ENCODE measurements around the gene TBL1X. TPM values are rescaled to one million over a fixed set of nuclear protein-coding genes. Genes with fewer than 3 reads are reported as not detected.

Gene TBL1X
- total and polyA plus RNA-seq, 2 of the 4 experiments (the other 2 are of a cell fraction), result 16.2 to 20.8 TPM

- no peak overlapping the region for H3K4ac ChIP-seq (ENCODE audit: low read depth, low read length)
- no peak overlapping the region for H2BK5ac ChIP-seq (ENCODE audit: low read depth, low read length, poor library complexity, severe bottlenecking)
- H3K27ac ChIP-seq (ENCODE audit: insufficient read depth, low read length), result no peak overlapping the region
- H3K36me3 ChIP-seq (ENCODE audit: control insufficient read depth, insufficient read depth, low read length), result no peaks in the 10 kb centered on the region
- intact Hi-C loops (cut with micrococcal nuclease), result no loop called here
- ChIA-PET CTCF (no interaction called here), POLR2A (ENCODE audit: unreplicated experiment) (no interaction called here)
- no peak overlapping the region for H3K18ac ChIP-seq (ENCODE audit: low read depth, low read length)
- H3K9me3 ChIP-seq (ENCODE audit: control insufficient read depth, insufficient read depth, low read length), result no peaks in the 10 kb centered on the region; the same call in 1 of the 2 replicates
- BruUV-seq (replicated peaks), result no TSS peak
- ATAC-seq (ENCODE audit: low read depth) (no peak), DNase-seq (no peak)
- H4K91ac ChIP-seq (ENCODE audit: insufficient read depth, low read depth, low read length), result no peak overlapping the region
- dilution Hi-C loops (cut with HindIII; ENCODE audit: low sequenced_read_pairs, unreplicated experiment), result no loop called here
- no peak overlapping the region for H2AK5ac ChIP-seq (ENCODE audit: low read depth, low read length)
- no peak overlapping the region for H2AK9ac ChIP-seq (replicated peaks; ENCODE audit: low read depth, low read length, poor library complexity)
- H2BK120ac ChIP-seq (ENCODE audit: low read depth, low read length), result no peak overlapping the region
- no peaks in the 10 kb centered on the region for H3K27me3 ChIP-seq (ENCODE audit: control insufficient read depth, insufficient read depth, low read length)
- H3K79me1 ChIP-seq (ENCODE audit: low read depth in 1 of 2, low read length in 2 of 2), result peaks cover 22 to 44% of the 10 kb centered on the region in 2 experiments
- TF ChIP-seq RCOR1 (IDR thresholded peaks at IDR 0.05; ENCODE audit: insufficient replicate concordance, low read length) (no peak), BHLHE40 (IDR thresholded peaks at IDR 0.05; ENCODE audit: low read depth, low read length) (no peak), RFX5 (IDR thresholded peaks at IDR 0.05; ENCODE audit: low read depth, low read length) (no peak), FOS (IDR thresholded peaks at IDR 0.05; ENCODE audit: low read depth, low read length) (no peak), NFE2L2 (IDR thresholded peaks at IDR 0.05; ENCODE audit: low read depth, low read length) (no peak), MAZ (IDR thresholded peaks at IDR 0.05; ENCODE audit: borderline replicate concordance, low read depth, low read length) (no peak), MAFK (IDR thresholded peaks at IDR 0.05; ENCODE audit: low read depth, low read length) (no peak), ELK1 (IDR thresholded peaks at IDR 0.05; ENCODE audit: borderline replicate concordance, low read depth, low read length) (no peak), CHD1 (IDR thresholded peaks at IDR 0.05; ENCODE audit: low read depth, low read length) (no peak), RAD21 (IDR thresholded peaks at IDR 0.05; ENCODE audit: low read length) (no peak), SMC3 (IDR thresholded peaks at IDR 0.05; ENCODE audit: low read depth, low read length) (no peak), CEBPB (IDR thresholded peaks at IDR 0.05; ENCODE audit: low read depth, low read length) (no peak), MXI1 (IDR thresholded peaks at IDR 0.05; ENCODE audit: borderline replicate concordance, low read depth, low read length) (no peak), USF2 (IDR thresholded peaks at IDR 0.05; ENCODE audit: low read depth, low read length) (no peak), POLR2A (IDR thresholded peaks at IDR 0.05; ENCODE audit: low read depth, low read length) (no peak)
- TF ChIP-seq, protein P1, sequence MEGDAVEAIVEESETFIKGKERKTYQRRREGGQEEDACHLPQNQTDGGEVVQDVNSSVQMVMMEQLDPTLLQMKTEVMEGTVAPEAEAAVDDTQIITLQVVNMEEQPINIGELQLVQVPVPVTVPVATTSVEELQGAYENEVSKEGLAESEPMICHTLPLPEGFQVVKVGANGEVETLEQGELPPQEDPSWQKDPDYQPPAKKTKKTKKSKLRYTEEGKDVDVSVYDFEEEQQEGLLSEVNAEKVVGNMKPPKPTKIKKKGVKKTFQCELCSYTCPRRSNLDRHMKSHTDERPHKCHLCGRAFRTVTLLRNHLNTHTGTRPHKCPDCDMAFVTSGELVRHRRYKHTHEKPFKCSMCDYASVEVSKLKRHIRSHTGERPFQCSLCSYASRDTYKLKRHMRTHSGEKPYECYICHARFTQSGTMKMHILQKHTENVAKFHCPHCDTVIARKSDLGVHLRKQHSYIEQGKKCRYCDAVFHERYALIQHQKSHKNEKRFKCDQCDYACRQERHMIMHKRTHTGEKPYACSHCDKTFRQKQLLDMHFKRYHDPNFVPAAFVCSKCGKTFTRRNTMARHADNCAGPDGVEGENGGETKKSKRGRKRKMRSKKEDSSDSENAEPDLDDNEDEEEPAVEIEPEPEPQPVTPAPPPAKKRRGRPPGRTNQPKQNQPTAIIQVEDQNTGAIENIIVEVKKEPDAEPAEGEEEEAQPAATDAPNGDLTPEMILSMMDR (conservative IDR thresholded peaks at IDR 0.05; ENCODE audit: low read depth, low read length), result no peak
- no peak overlapping the region for H2AFZ ChIP-seq (replicated peaks; ENCODE audit: low read length, poor library complexity)
- H4K5ac ChIP-seq (ENCODE audit: low read depth, low read length), result no peak overlapping the region
- peaks cover 4% of the 10 kb centered on the region; the same call in 1 of the 2 replicates for H3K4me1 ChIP-seq (ENCODE audit: control insufficient read depth, insufficient read depth, low read length)
- no peak overlapping the region for H3K4me2 ChIP-seq (ENCODE audit: low read depth, low read length)
- in situ Hi-C loops (cut with MboI; ENCODE audit: low sequenced_read_pairs), result no loop called here
- no peak overlapping the region for H3K23ac ChIP-seq (ENCODE audit: low read depth, low read length)
- H3K56ac ChIP-seq (ENCODE audit: extremely low read depth, insufficient read depth, low read length), result no peak overlapping the region
- no peak overlapping the region for H4K8ac ChIP-seq (ENCODE audit: low read depth in 2 of 2, low read length in 2 of 2)
- peaks cover 4% of the 10 kb centered on the region; the same call in 1 of the 2 replicates for H4K20me1 ChIP-seq (ENCODE audit: insufficient read depth, low read length)
- no peak overlapping the region for H2BK20ac ChIP-seq (ENCODE audit: low read depth, low read length)
- peaks cover 6% of the 10 kb centered on the region for H3K9me1 ChIP-seq (ENCODE audit: insufficient read depth, low read length)
- H3K4me3 ChIP-seq (ENCODE audit: insufficient read depth, low read depth, low read length), result no peak overlapping the region
- H3K9ac ChIP-seq (ENCODE audit: low read depth, low read length), result no peak overlapping the region
- H3K14ac ChIP-seq (replicated peaks; ENCODE audit: low read depth, low read length), result no peak overlapping the region
- no peak overlapping the region for H2BK15ac ChIP-seq (ENCODE audit: low read depth, low read length)
- no CpG with 5 or more reads among the region's 4 CpGs for WGBS, 2 experiments (ENCODE audit: extremely low coverage in 2 of 2, insufficient read length in 1 of 2)
Measured at GRCh38 chrX:9612146-9612505, 147.3 kb downstream of the TBL1X start.

Data from IMR-90 (cell line).